Measurements from ENCODE around the gene ULK3. TPM values are rescaled to one million over a fixed set of nuclear protein-coding genes. Genes with fewer than 3 reads are reported as not detected.

The ULK3 gene
- total and polyA plus RNA-seq, 2 donors (not counting 1 experiment from before 2014, with no cell fraction given) = 51.1 to 108 TPM

- Mint-ChIP-seq H3K4me1 (peaks cover 96% of the 10 kb centered on the region), H3K9me3 (ENCODE audit: insufficient read depth) (no peaks in the 10 kb centered on the region), H3K27ac (peak overlapping the region; percentile 90), H3K27me3 (no peaks in the 10 kb centered on the region), H3K4me3 (peak overlapping the region; percentile 93)
- peak overlapping the region; percentile 68 for H3K9ac ChIP-seq (ENCODE audit: low read length)
- CTCF ChIA-PET = interaction anchor here (0.7 to 37.1 kb wide), 4 partner anchors 4 to 325 kb away, joined by 3 to 2548 read pairs (median 1332); partner anchors contain the start of genes CSK and LMAN1L
- DNase-seq (no peak), ATAC-seq (ENCODE audit: low read depth) (no peak)
- intact Hi-C loops (cut with micrococcal nuclease) = no loop called here
- WGBS (ENCODE audit: insufficient coverage) = no CpG with 5 or more reads among the region's 1 CpG
- H3K4me1 ChIP-seq (ENCODE audit: control insufficient read depth in 2 of 2, insufficient read depth in 2 of 2, low read length in 2 of 2) = peaks cover 82 to 99% of the 10 kb centered on the region in 2 donors
- POLR2A ChIA-PET = interaction anchor here (2.0 to 15.8 kb wide), 2 partner anchors 9 to 13 kb away, joined by 12 to 572 read pairs; partner anchors contain the start of gene CSK
- H3K27ac ChIP-seq (ENCODE audit: low read length in 2 of 2) = peak overlapping the region; percentile 90 to 93
- no peaks in the 10 kb centered on the region for H3K27me3 ChIP-seq (replicated peaks in 1 of 4; ENCODE audit: control extremely low read depth in 1 of 4, control insufficient read depth in 3 of 4, insufficient read depth in 4 of 4, low read length in 3 of 4)
- H3K9me3 ChIP-seq (ENCODE audit: control extremely low read depth in 1 of 3, control insufficient read depth in 2 of 3, insufficient read depth in 1 of 3, low read length in 2 of 3) = no peaks in the 10 kb centered on the region
- peak overlapping the region in 4 of 5 experiments; percentile 57 to 81 (median 69) for H3K4me3 ChIP-seq (ENCODE audit: control extremely low read depth in 1 of 5, extremely low read depth in 1 of 5, insufficient read depth in 1 of 5, low read depth in 2 of 5, low read length in 4 of 5)
- peaks cover 65% of the 10 kb centered on the region for H4K20me1 ChIP-seq (ENCODE audit: control insufficient read depth, insufficient read depth, low read length, poor library complexity, severe bottlenecking)
- no peak for TF ChIP-seq EZH2 (IDR thresholded peaks at IDR 0.05; ENCODE audit: borderline replicate concordance, insufficient read depth, low read depth, low read length, poor library complexity, severe bottlenecking)
- TF ChIP-seq, protein P1, sequence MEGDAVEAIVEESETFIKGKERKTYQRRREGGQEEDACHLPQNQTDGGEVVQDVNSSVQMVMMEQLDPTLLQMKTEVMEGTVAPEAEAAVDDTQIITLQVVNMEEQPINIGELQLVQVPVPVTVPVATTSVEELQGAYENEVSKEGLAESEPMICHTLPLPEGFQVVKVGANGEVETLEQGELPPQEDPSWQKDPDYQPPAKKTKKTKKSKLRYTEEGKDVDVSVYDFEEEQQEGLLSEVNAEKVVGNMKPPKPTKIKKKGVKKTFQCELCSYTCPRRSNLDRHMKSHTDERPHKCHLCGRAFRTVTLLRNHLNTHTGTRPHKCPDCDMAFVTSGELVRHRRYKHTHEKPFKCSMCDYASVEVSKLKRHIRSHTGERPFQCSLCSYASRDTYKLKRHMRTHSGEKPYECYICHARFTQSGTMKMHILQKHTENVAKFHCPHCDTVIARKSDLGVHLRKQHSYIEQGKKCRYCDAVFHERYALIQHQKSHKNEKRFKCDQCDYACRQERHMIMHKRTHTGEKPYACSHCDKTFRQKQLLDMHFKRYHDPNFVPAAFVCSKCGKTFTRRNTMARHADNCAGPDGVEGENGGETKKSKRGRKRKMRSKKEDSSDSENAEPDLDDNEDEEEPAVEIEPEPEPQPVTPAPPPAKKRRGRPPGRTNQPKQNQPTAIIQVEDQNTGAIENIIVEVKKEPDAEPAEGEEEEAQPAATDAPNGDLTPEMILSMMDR (IDR thresholded peaks at IDR 0.05) = no peak
- no peak overlapping the region for H2AFZ ChIP-seq (ENCODE audit: insufficient read depth, low read depth, low read length, poor library complexity, severe bottlenecking)
- H3K79me2 ChIP-seq (ENCODE audit: control insufficient read depth, insufficient read depth, low read length) = peaks cover 82% of the 10 kb centered on the region
- H3K4me2 ChIP-seq (replicated peaks; ENCODE audit: low read depth, low read length, poor library complexity, severe bottlenecking) = peak overlapping the region; percentile 91
- peaks cover 0 to 53% of the 10 kb centered on the region in 2 experiments for H3K36me3 ChIP-seq (replicated peaks in 1 of 2; ENCODE audit: control extremely low read depth in 1 of 2, control insufficient read depth in 1 of 2, extremely low read depth in 1 of 2, insufficient read depth in 2 of 2, low read length in 1 of 2)
Observed at GRCh38 chr15:74791007-74791406, 51.9 kb downstream of the ULK3 start.
